Iris pigment epithelial cell (primary cell): Measurements from ENCODE around the gene RARB.

Experiments
- DNase-seq: peaks from one replicate; pipeline ENCODE4 v3.0.0-alpha.2; 2011; ENCODE audit warnings: low read depth

RARB gene

GRCh38 chr3:25554376-25554775 is 126.3 kb downstream of the RARB start:
- peak; percentile 39 for DNase-seq

- no peak for DNase-seq
These were observed 127.8 kb downstream of the RARB start for GRCh38 chr3:25555695-25556437.

GRCh38 chr3:25556447-25556846 is 128.4 kb downstream of the RARB start:
- peak; percentile 37 for DNase-seq

GRCh38 chr3:25557694-25558093 is 129.6 kb downstream of the RARB start:
- no peak for DNase-seq

GRCh38 chr3:25558121-25558520 is 130.1 kb downstream of the RARB start:
- DNase-seq = peak; percentile 70

- DNase-seq = no peak
These were observed 130.7 kb downstream of the RARB start for GRCh38 chr3:25558796-25559195.

GRCh38 chr3:25563601-25564000 is 135.5 kb downstream of the RARB start:
- no peak for DNase-seq

GRCh38 chr3:25564075-25564474 is 136.0 kb downstream of the RARB start:
- no peak for DNase-seq

- DNase-seq = no peak
These were observed 137.7 kb downstream of the RARB start for GRCh38 chr3:25565807-25566206.

- no peak for DNase-seq
These were observed 138.4 kb downstream of the RARB start for GRCh38 chr3:25566358-25566920.

GRCh38 chr3:25567388-25567787 is 139.3 kb downstream of the RARB start:
- DNase-seq = peak; percentile 44

GRCh38 chr3:25567806-25568524 is 139.9 kb downstream of the RARB start:
- no peak for DNase-seq

GRCh38 chr3:25568525-25569078 is 140.5 kb downstream of the RARB start:
- DNase-seq = no peak

- DNase-seq = no peak
These were observed 143.2 kb downstream of the RARB start for GRCh38 chr3:25571285-25571684.

GRCh38 chr3:25572336-25572735 is 144.3 kb downstream of the RARB start:
- no peak for DNase-seq

- DNase-seq = peak; percentile 69
These were observed 144.9 kb downstream of the RARB start for GRCh38 chr3:25572919-25573385.

- DNase-seq = peak; percentile 64
These were observed 145.5 kb downstream of the RARB start for GRCh38 chr3:25573386-25574171.

- DNase-seq = no peak
These were observed 146.2 kb downstream of the RARB start for GRCh38 chr3:25574172-25574765.

- DNase-seq = no peak
These were observed 146.9 kb downstream of the RARB start for GRCh38 chr3:25575001-25575400.

- no peak for DNase-seq
These were observed 148.1 kb downstream of the RARB start for GRCh38 chr3:25576146-25576545.

GRCh38 chr3:25576831-25577454 is 148.9 kb downstream of the RARB start:
- DNase-seq = no peak
